ENCODE data around the gene SHROOM3.
"Not testable (repeated sequence)": the region's sequence is repeated elsewhere in the genome, so short reads cannot be mapped to it uniquely, and the experiment has no call there.

Gene SHROOM3

DNA sequence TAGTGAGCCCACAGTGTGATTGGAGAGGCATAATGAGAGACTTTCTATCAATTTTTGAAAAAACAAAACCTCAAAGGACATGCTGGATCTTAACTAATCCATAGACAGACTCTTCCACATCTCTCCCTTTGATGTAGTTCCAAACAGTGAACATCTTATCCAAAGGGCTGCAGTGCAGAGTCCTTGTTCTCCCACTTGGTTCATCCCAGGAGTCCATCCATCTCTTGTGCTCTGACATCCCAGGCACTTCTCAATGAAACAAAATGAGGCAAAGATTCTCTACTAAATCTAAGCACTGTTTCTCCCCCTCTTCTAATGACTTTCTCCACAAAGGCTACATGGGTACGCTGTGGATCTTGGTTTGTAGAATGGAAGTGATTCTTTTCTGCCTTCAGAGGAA, 8.3 kb downstream of the SHROOM3 start:
- DNase-seq (ENCODE audit: extremely low read depth in 1 of 2, low read depth in 1 of 2), result no peak

DNA sequence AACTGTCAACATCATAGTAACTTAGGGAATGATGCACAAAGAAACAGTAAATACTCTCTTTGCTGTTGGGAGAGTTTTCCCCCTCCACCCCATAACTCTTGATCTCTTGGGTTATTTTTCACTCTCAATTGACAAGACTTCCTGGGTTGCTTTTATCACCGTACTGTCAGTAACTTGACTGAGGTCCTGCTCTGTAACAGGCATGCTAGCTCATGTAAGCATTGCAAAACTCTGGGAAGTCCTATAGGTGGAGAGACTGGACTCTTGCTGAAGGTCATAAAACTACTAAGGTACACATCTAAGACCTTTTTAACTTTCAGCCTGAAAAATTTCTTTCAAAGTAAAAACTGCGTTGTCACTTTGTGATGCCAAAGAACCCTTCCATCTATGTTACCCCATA, 10.9 kb downstream of the SHROOM3 start:
- DNase-seq (ENCODE audit: extremely low read depth in 1 of 2, low read depth in 1 of 2), result no peak

- DNase-seq (ENCODE audit: extremely low read depth in 1 of 2, low read depth in 1 of 2), result no peak
Observed at GRCh38 chr4:76447393-76447851, 12.4 kb downstream of the SHROOM3 start.

- DNase-seq (ENCODE audit: extremely low read depth in 1 of 2, low read depth in 1 of 2), result no peak
Observed at GRCh38 chr4:76448211-76448610, 13.2 kb downstream of the SHROOM3 start.

DNA sequence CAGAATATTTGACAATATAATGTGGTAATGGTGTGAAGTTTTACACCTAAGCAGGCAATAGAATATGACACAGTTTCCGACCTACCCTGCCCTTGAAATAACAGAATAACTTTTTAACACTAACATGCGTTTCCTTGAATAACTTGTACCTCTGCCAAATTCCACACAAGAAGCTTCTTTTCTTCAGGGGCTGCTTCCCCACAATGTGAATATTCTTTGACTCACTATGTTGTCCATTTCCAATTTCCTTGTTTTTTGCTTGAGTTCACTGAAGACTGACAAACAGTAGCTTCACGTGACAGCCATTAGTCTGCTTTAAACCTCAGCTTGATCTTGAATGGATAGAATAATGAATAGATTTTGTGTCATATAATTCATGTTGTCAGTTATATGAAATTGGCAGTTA, 14.3 kb downstream of the SHROOM3 start:
- DNase-seq (ENCODE audit: extremely low read depth in 1 of 2, low read depth in 1 of 2), result no peak

DNA sequence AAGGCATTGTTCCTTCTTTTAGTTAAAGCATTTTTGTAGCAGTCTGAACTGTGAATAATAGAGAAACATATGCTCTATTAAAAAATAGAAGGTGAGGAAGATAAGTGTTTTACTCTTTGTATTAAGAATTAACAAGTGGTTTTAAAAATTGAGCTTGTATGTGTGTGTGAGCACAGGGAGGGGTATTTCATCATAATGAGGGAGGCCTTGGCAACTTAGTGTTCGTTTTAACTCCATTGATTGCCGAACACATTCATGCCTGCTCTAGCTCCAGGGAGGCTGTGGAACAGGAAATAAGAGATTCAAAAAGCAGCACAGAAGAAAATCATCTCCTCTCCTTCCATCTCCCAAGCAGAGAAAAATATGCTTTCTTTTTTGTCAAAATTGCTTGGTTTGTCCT, 14.8 kb downstream of the SHROOM3 start:
- DNase-seq (ENCODE audit: extremely low read depth in 1 of 2, low read depth in 1 of 2), result no peak

- DNase-seq (ENCODE audit: extremely low read depth in 1 of 2, low read depth in 1 of 2), result no peak
Observed at GRCh38 chr4:76453232-76453631, 18.2 kb downstream of the SHROOM3 start.

GRCh38 chr4:76454073-76454472, 19.0 kb downstream of the SHROOM3 start:
- DNase-seq (ENCODE audit: extremely low read depth in 1 of 2, low read depth in 1 of 2), result not testable (repeated sequence)

- no peak for DNase-seq (ENCODE audit: extremely low read depth in 1 of 2, low read depth in 1 of 2)
Observed at GRCh38 chr4:76457885-76458284, 22.9 kb downstream of the SHROOM3 start.

GRCh38 chr4:76458297-76458696, 23.3 kb downstream of the SHROOM3 start:
- no peak for DNase-seq (ENCODE audit: extremely low read depth in 1 of 2, low read depth in 1 of 2)

GRCh38 chr4:76458825-76459224, 23.8 kb downstream of the SHROOM3 start:
- DNase-seq (ENCODE audit: extremely low read depth in 1 of 2, low read depth in 1 of 2), result no peak

GRCh38 chr4:76459291-76459723, 24.3 kb downstream of the SHROOM3 start:
- no peak for DNase-seq (ENCODE audit: extremely low read depth in 1 of 2, low read depth in 1 of 2)

DNA sequence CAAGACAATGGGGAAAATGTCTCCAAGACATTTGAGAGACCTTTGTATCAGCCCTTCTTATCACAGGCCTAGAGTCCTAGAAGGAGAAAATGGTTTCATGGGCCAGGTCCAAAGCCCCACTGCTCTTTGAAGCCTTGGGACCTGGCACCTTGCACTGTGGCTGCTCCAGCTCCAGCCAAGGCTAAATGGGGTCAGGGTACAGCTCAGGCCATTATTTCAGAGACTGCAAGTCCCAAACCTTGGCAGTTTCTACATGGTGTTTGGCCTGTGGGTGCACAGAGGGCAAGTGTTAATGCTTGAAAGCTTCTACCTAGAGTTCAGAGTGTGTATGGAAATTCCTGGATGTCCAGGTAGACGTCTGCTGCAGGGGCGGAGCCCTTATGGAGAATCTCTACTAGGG, 28.5 kb downstream of the SHROOM3 start:
- DNase-seq (ENCODE audit: extremely low read depth in 1 of 2, low read depth in 1 of 2), result no peak

DNA sequence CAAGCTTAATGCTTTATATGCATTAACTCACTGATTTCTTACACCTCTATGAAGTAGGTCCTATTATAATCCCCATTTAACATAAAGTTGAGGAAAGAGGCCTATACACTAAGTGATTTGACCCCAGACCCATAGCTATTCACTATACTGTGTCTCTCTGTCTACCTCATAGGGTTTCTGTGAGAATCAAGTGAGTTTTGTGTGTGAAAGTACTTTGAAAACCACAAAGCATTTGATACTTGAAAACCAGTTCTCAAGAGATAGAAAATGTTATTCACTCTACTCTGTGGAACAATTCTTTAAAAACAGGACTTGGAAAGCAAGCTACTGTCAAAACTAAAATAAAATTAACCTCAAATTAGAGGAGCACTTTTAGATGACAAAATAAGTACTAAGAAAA, 35.0 kb downstream of the SHROOM3 start:
- no peak for DNase-seq (ENCODE audit: extremely low read depth in 1 of 2, low read depth in 1 of 2)

DNA sequence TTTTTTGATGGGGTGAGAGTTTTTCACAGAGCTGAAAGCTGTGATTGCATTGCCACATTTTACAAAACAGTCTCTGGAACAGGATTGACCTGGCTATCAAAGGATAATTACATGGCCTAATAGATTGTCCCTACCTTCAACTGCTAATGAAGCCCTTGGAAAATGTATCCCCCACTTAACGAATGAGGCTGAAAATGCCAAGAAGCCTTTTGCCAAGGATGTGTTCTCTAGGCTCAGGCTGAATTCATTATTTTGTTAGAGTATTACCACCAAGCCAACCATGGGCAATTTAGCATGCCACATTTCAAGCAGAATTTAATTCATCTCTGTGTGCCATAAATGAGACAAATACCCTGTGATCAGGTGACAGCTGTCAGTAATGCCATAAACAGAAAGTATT, 35.5 kb downstream of the SHROOM3 start:
- DNase-seq (ENCODE audit: extremely low read depth in 1 of 2, low read depth in 1 of 2), result no peak

DNA sequence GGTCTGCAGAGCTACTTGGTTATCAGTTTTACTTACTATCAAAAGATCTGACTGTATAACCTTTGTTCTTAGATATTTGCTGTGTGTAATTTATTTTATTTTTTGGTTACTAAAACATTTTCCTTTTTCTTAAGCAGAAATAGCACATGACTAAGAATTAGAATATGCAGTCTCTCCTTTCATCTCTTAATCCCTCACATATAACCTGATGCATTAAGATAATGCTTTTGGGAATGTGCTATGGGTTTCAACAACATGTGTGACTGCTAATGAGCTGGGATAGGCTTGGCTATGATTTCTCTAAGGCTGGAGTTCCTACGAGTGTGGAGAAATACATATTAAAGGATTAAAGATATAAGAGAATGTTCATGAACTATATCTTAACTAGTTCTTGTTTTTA, 41.5 kb downstream of the SHROOM3 start:
- DNase-seq (ENCODE audit: extremely low read depth in 1 of 2, low read depth in 1 of 2), result no peak

- DNase-seq (ENCODE audit: extremely low read depth in 1 of 2, low read depth in 1 of 2), result no peak
Observed at GRCh38 chr4:76484654-76485053, 49.6 kb downstream of the SHROOM3 start.

- DNase-seq (ENCODE audit: extremely low read depth in 1 of 2, low read depth in 1 of 2), result no peak
Observed at GRCh38 chr4:76485450-76485849, 50.4 kb downstream of the SHROOM3 start.

- no peak for DNase-seq (ENCODE audit: extremely low read depth in 1 of 2, low read depth in 1 of 2)
Observed at GRCh38 chr4:76486588-76487276, 51.7 kb downstream of the SHROOM3 start.

DNA sequence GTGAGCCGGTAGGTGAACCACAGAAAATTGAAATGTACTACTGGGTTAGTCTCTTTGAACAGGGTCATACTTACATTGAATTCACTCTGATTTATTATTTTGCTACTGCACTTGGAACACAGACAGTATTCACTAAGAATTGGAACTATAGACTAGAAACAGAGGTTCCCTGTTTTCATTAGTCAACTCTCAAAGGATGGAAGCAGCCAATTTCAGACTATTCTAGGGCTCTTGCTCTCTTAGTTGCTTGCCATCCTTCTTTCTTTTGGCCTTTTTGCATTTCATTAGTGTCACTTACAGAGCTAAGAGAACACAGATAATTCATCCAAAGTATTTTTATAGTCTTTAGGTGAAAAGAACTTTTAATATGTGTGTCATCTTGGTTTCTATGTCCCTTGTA, 52.6 kb downstream of the SHROOM3 start:
- no peak for DNase-seq (ENCODE audit: extremely low read depth in 1 of 2, low read depth in 1 of 2)

DNA sequence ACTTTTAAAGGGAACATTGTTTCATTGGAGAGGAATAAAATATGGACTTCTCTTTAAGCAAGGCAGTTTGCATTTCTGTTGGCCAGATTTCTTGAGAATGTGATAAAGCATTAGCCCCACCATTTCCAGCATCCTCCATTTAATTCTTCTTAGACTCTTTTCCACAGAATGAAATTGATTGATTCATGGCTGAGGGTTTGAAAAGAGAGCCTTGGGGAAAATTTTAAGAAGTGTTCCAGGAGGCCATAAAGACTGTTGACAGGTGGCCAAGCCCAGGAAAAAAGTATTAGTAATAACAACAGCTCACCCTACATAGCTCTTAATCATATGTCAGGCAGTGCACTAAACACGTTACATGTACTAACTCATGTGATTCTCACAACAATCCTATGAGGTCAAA, 53.4 kb downstream of the SHROOM3 start:
- no peak for DNase-seq (ENCODE audit: extremely low read depth in 1 of 2, low read depth in 1 of 2)

GRCh38 chr4:76488888-76489685, 54.1 kb downstream of the SHROOM3 start:
- DNase-seq (ENCODE audit: extremely low read depth in 1 of 2, low read depth in 1 of 2), result no peak

All from stimulated activated CD8-positive, alpha-beta memory T cell treated with anti-CD3 and anti-CD28 coated beads, Interleukin-7, amount 100 ng/mL, for 48 hours (primary cell).